Activated CD4-positive, alpha-beta T cell treated with anti-CD3 and anti-CD28 coated beads, Interleukin-2, Interleukin-4, amounts not matched to agents 100 ng/mL and 50 ng/mL, durations not matched to agents 16 hours and 8 hours (primary cell): ENCODE data around the gene PRELP.

Experiments used
- DNase-seq: peaks from one replicate; pipeline ENCODE4 v3.0.0-alpha.2; 2020; ENCODE audit warnings: low spot score

PRELP gene

DNA sequence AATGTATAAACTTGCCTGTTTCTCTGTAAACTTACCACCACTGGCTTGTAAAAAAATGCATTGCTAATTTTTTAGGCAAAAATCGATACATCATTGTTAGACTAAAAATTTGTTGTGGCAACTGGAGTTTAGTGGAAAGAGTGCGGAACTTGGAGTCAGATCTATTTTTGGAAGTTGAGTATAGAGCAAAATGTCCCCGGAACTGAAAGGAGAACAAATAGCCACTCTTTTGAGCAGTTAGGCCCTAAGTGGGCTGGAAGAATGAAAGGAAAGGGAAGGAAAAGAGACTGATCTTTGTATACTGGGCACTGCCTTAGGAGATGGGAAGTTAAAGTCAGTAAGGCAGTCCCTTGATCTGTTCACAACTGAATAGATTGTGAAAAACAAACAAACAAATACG, 48.5 kb downstream of the PRELP start:
- DNase-seq, result no peak

DNA sequence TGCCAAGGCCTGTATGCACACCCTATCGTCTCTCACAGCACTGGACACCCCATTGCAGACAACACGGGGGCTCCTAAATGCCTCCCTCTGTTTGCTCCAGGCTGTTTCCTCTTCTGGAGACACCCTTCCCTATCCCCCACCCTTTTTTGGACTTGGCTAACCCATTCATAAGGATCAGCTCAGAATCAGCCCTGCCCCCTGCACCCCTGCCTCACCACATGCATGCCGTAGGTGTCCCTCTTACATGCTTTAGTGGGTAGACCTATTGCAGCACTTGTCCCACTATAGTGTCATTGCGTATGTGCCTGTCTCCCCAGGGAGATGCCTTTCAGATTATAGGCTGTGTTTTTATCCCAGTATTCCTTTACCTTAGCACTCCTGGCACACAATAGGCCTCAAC, 49.2 kb downstream of the PRELP start:
- DNase-seq, result no peak

DNA sequence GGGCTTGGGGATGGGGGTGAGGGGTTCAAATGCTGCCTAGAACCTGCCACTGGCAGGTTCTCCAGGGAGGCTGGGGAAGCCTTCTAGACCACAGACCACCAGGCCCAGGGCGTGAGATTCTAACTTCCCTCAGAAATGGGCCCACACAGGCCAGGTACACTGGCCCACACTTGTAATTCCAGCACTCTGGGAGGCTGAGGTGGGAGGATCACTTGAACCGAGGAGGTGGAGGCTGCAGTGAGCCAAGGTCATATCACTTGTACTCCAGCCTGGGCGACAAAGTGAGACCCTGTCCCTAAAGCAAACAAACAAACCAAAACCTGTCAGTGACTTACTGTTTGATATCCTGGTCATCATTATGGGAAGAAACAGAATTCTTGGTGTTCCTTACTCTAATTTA, 50.1 kb downstream of the PRELP start:
- no peak for DNase-seq

DNA sequence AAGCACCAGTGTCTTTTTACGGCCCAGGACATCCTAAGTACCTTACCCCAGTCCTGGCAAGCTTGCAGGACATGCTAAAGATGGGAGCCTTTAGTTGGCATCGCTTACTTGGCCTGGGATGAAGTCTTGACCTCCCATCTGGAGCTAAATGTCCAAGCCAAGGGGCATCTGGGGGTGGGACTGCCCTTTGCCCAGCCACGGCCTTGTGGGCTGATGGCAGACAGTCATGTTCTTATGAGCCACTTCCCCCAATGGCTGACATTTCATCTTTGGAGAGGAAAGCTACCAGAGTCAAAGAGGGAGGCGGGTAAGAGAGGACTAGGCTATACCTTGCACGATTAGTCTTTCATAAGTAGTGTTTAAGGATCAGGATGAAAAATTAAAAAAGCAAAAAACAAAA, 50.5 kb downstream of the PRELP start:
- no peak for DNase-seq

DNA sequence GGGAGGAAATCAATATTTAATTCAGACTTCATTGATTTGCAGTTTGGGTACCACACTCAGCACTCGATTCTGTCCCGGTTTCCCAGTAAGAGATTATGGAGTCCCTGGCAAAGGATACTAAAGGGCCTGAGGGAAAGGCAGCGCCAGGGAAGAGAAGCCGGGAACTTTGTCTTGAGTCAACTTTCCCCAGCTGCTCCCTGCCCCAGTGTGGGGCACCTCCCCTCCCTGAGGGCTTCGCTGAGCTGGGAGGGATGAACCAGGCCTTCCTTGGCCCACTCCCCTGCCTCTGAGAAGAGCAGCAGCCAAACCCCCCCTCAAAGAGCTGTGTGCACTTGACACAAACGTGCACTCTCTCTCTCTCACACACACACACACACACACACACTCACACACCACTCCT, 51.0 kb downstream of the PRELP start:
- no peak for DNase-seq

DNA sequence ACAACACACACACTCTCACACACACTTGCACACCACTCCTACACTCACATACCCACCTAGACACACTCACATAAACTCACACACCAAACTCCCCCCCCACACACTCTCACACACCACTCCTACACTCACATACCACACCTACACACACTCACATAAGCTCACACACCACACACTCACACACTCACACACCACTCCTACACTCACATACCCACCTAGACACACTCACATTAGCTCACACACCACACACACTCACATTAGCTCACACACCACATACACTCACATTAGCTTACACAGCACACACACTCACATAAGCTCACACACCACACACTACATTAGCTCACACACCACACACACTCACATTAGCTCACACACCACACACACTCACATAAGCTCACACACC, 51.4 kb downstream of the PRELP start:
- DNase-seq, result no peak

DNA sequence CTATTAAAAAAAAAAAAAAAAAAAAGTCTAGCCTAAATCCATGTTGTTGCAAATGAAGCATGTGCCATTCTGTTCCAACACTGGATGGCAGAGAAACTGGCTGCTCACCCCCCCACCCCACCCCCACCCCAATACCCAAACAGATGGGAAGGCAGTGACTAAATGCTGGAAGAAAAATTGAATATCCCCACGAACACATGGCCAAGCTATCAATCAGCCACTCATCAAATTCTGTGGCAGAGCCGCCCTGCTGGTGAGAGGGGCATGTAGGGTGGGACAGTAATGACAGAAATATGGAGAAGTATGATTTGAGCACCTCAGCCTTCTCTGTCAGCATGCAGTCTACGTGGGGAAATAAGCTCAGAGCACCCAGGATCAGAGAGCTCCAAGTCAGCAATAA, 52.5 kb downstream of the PRELP start:
- DNase-seq, result no peak

DNA sequence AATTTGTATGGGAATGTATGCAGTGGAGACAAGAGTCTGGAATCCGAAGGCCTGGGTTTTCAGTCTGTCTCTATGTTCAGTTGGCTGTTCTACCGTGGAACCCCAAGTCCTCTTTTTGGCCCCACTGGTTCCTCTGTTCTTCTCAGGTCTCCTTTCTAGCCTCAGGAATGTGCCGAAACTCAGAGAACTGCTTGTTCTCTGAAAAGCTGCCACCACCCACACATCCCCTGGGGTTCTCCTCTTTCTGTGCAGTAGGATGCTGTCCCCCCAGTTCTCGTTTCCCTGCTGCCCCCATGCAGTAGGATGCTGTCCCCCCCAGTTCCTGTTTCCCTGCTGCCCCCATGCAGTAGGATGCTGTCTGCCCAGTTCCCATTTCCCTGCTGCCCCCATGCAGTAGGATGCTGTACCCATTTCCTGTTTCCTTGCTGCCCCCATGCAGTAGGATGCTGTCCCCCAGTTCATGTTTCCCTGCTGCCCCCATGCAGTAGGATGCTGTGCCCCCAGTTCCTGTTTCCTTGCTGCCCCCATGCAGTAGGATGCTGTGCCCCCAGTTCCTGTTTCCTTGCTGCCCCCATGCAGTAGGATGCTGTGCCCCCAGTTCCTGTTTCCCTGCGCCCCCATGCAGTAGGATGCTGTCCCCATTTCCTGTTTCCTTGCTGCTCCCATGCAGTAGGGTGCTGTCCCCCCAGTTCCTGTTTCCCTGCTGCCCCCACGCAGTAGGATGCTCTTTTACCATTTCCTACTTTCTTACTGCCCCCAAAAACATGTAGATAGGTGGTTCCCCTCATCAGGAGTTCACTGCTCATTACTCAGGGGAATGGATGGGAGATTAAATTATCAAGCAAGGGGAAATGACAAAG, 53.6 kb downstream of the PRELP start:
- no peak for DNase-seq

DNA sequence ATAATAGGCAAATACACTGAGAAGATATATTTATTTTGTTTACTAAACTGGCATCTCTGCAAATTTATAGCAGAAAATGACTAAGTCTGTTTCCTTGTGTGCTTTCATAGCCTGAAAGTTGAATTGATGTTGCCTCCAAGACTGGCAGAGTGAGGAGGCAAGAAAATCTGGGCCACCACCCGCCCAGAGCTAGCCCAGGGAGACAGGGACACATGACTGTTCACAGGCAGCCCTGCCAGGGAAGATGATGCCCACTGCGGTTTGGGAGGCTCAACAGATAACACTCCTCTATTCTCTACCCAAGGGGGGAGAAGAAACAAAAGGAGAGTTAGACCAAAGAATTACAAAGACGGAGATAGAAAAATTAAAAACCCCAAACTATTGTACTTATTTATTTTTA, 55.5 kb downstream of the PRELP start:
- no peak for DNase-seq

DNA sequence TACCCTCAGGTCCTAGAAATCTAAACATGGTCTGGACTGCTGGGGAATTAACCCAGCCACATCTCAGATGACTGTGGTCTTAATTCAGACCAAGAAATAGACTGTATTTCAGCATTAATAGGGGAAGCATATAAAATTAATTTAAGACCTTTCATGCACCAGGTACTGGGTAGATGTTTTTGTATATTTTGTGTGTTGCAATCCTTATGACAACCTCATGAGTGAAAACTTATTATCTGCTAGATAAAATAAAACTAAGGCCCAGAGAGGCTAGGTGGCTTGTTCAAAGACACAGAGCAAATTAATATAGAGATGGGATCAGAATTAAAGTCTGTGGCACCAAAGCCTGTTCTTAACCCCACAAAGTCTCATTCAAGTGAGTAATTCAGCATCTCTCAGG, 58.4 kb downstream of the PRELP start:
- no peak for DNase-seq

DNA sequence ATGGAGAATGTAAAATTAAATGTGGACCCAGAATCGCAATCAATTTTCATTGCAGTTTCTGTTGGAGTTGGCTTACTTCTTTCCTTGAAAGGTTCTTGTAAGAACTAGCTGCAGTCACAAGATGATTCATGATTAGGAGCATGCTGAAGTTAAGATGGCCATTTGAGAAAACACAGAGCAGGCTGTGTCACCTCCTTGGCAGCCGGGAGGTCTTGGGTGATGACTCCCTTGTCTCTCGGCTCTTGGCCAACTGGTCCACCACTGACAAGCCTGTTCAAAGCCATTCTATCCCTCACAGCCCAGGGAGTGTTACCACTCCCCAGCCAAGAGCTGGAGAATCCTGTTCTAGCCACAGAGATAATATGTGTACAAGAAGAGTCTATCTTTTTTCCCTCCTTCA, 58.9 kb downstream of the PRELP start:
- DNase-seq, result no peak

DNA sequence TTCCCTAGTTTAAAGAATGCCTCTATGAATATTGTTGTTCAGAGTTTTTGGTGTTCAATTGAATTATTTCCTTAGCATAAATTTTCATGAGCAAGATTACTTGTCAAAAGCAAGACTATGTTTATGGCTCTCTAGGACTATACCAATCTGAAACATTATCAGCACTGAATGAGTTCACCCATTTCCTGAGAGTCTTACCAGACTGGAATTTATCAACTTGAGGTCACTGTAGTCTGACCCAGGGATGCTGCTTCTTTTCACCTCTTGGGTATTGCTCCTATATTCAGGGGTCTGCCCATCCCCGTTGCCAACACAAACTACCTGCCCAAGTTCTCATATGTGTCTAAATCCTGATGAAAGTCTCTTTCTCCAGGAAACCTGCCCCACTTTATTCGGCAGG, 61.0 kb downstream of the PRELP start:
- no peak for DNase-seq

DNA sequence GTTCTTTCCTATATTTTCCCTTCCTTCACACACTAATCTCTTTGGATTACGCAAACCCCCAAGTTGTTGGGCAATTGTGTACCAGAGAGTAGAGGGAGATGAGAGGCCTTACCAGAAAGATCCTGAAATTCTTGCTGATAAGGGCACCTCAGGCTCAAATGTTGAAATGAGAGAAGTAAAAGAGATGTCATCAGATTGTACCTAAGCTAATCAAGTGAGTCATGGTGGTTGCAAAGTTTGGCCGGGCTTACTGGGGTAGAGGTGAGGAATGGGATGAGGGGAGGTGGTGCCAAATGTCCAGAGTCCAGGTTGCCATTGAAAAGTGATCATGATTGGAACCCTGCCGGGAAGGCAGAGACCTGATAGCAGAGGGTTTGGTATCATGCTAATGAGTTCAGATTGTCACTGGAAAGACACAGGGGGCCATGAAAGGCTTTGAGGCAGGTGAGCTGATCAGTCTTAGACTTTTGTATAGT, 61.4 kb downstream of the PRELP start:
- no peak for DNase-seq

DNA sequence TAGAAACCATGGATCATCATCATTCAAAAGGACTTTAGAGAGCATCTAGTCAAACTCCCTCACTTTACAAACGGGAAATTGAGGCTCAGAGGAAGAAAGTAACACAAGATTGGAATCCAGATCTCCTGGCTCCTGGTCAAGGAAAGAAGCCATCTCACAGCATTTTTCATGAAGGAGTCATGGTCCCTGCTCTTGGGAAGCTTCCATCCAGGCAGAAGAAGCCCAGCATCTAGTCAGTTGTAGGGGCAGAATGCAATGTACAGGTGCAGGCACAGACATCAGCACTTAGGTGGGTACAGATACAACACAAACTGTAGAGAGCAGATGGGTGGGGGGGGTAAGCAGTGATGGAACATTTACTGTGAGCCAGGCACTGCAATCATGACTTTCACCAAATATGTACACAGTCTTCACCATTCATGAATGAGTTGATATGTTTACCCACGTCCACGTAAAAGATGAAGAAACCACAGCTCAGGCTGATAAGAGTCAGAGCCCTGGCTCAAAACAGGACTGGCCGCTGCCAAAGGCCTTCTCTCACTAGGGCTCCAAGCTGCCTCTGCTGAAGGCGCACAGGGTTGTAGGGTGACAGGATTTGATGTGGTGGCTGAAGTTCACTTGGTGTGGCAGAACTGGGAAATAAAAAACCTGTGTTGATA, 62.3 kb downstream of the PRELP start:
- DNase-seq, result no peak

DNA sequence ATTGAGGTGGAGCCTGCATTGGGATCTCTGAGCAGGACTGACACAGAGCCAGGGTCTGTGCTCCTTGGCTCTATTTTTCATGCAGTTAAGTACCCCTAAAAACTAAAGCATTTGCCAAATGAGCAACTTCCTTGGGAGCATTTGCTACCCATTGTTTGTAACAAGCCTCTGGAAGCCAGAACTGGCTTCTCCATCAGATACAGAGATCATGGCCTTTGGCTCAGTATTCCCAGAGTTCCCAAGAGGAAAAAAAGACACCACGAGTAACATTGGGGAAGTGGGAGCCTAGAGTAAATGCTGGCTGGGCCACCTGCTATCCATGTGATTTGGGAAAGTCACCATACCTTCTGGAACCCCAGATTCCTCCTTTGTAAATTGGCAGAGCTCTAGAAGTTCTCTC, 63.1 kb downstream of the PRELP start:
- DNase-seq, result no peak

DNA sequence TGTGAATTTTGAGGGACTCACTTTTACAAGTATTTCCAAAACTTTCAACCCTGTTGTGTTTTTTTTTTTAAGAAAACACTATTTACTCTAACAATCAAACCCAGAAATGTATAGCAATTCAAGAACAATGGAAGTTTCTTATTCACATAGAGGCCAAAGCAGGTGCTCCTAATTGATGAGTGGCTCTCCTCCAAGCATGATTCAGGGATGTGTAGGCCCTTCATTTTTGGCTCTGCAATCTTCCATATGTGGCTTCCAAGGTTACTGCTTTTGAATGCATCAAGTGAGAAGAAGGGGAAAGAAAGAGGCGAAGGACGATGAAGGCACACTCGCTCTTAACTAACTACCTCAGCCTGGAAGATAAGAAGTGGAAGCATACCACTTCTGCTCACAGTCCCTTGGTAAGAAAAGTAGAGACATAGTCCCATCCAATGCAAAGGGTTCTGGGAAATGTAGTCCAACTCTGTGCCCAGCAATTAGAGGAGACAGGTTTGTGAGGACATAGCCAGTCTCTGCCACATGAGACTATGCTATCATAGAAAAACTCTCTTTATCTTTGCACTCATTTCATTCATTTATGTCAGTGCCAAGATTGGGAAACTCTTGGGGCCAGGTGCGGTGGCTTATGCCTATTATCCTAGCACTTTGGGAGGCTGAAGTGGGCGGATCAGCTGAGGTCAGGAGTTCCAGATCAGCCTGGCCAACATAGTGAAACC, 64.4 kb downstream of the PRELP start:
- no peak for DNase-seq
